Stimulated activated CD4-positive, alpha-beta T cell treated with anti-CD3 and anti-CD28 coated beads, Interleukin-1b, Interleukin-23, amount 100 ng/mL, for 1 hour (primary cell): ENCODE results near the gene ARAP3.
A peak's percentile ranks its signal among the peaks of the same experiment; 100 is the strongest.

Experiments
- DNase-seq, 2 donors: peaks; one replicate each; pipeline ENCODE4 v3.0.0-alpha.2; 2020; ENCODE audit warnings: low read depth in 2 of 2

ARAP3 gene

DNA sequence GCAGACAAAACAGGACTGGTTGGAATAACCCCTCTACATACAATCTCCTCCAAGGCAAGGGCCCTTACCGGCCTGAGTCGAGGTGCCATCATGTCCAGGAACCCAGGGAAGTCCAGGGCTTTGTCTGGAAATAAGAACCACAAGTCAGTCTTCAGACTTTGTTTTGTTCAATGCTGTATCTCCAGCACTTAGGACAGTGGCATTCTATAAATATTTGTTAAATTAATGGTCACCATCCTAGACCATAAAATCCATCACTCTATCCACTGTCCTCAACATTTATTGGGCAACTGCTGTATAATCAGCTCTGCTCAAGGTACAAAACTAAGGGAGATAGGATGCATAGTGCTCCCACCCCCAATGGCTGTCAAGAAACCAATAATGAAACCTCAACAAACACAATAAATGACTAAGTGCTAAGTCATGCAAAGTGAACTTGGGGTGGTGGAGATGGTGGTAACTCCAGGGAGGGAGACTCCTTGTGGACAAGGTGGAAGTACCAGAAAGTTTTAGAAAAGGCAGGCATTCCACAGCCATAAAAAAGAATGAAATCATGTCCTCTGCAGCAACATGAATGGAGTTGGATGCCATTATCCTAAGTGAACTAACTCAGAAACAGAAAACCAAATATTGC is 40.3 kb downstream of the ARAP3 start:
- DNase-seq = no peak

DNA sequence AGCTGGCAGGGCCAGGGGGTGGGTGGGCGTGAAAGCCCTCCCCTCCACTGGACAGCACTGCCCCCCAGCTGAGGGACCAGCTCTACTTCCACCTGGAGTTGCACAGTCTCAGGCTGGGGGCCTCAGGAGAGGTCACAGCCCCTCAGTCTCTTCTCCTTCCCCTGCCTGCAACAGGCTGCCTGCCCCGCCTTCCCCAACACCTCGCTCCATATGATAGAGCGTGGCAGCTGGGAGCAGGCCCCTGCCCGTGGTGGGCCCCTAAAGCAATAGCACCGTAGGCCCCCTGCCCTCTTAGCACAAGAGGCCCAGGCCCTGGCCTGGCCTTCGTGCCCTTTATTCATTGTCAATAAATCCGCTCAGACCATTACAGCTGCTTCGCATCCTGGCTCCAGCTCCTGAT is 41.3 kb downstream of the ARAP3 start:
- no peak for DNase-seq

GRCh38 chr5:141640051-141640415 is 42.0 kb downstream of the ARAP3 start:
- DNase-seq = no peak

DNA sequence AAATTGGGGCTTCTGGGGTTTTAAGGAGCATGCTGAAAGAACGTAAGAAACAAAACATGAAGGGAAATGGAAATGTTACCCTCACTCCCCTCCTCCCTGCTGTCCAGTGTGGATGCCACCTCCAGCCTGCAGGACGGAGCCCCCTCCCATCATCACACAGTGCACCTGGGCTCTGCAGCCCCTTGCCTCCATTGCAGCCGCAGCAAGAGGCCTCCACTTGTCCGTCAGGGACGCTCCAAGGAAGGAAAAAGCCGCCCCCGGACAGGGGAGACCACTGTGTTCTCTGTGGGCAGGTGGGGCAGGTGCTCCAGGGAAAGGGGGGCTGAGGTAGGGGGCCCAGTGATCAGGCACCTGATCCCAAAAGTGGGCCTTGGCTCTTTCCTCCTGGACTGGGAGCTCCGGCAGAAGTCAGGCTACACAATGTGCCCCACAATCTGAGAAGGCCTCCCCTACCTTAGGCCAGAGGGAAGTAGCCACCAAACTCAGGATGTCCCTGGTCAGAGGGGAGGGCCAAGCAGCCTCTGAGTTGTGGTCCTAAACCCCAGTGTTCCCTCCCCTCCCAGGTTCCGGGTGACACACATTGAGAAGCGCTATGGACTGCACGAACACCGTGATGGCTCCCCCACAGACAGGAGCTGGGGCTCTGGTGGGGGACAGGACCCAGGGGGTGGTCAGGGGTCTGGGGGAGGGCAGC is 42.5 kb downstream of the ARAP3 start:
- DNase-seq = no peak

GRCh38 chr5:141638771-141639170 is 43.3 kb downstream of the ARAP3 start:
- DNase-seq = no peak

DNA sequence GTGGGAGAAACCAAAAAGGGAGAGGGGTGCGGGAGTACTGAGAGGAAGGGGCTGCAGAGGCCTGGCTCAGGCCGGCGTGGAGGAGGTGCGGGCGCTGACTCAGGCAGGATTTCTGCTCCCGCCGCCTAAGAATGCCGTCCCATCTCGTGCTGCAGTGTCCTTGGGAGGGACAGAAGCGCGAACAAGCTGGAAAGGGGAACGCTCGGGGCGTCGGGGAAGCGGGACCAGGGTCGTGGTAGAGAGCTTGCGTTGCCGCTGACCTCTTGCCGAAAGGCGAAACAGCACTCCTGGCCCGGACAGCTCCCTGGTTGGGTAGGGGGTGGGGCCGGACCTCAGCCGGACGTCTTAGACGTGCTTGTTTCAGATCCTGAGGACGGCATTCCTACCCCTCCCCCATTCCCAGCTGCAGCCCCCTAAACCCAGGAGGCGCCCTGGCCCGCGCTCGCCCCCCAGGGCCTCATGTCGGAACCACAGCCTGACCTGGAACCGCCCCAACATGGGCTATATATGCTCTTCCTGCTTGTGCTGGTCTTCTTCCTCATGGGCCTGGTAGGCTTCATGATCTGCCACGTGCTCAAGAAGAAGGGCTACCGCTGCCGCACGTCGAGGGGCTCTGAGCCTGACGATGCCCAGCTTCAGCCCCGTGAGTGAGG is 44.1 kb downstream of the ARAP3 start:
- DNase-seq = no peak

DNA sequence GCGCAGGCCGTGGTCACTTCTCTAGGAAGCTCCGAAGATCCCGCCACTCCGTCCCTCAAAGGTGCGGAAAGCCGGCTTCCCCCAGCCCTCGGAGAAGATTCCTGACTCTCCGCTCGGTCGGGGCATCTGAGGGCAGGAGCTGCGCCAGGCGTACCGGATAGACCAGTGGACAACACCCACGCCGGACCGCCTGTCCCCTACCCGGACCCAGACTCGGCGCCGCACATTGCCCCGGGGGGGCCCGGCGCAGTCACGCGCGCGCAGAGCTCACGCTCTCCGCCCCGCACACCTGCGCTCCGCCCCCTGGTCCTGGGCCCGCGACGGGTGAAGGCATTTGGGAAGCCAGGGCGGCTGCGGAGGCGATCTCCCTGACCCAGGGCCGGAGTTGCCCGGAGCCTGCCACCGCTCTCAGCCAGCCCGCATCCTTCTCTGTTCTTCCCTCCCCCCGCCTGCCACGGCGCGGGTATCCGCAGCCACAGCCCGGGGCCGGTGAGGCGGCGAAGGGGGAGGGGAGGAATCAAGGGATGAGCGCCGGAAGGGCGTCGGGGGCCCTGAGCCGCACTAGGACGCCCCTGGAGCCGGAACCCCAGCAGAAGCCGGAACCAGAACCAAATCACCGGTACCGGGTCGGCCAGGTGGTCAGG is 44.8 kb downstream of the ARAP3 start:
- DNase-seq = no peak

GRCh38 chr5:141636413-141637122 is 45.5 kb downstream of the ARAP3 start, which contains the start of the genes HDAC3 and RELL2:
TSS of gene HDAC3 (minus strand) at chr5:141636849. CDS start at chr5:141636790, 59 bp downstream.
TSS of gene RELL2 (plus strand) at chr5:141636997. CDS start at chr5:141638226, 1,229 bp downstream.
- peak; percentile 87 to 97 for DNase-seq

DNA sequence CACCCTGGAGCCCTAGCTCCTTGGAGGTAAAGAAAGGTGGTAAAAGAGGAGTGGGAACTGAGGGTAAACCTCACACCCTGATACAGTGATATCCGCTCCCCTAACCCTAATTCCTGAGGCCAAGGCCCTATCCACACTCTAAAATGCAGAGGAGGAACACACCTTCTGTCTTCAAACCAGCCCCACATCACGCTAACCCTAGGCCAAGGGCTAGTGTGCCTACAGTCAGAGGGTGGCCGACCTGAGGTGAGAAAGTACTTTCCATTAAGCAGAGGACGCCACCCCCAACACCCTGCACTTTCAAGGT is 46.0 kb downstream of the ARAP3 start:
- no peak for DNase-seq

DNA sequence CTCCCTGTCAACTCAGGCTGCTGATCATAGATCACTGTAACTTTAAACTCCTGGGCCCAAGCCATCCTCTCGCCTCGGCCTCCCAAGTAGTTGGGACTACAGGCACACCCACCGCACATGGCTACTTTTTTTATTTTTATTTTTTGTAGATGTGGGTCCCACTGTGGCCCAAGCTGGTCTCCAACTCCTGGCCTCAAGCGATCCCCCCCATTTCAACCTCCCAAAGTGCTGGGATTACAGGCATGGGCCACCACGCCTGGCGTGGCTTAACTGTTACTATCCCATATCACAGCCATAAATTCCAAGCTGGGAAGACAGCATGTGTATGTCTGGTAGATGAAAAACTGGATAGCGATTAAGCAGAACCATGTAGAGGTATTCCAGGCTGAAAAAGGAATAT is 46.4 kb downstream of the ARAP3 start:
- DNase-seq = no peak

DNA sequence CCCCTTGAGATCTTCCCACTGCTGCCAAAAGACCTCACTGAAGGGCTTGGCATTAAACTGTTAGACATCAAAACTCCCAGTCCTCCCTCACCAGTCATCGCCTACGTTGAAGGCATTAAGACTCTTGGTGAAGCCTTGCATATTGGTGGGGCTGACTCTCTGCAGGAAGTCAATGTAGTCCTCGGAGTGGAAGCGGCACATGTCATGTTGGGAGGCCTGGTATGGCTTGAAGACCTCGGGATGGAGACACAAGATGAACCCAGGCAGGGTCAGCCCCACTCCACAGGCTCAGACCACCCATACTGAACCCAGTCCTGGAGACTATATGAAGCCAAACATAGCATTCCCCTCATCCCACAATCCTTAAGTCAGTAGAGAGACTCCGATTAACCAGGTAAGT is 47.3 kb downstream of the ARAP3 start:
- no peak for DNase-seq

DNA sequence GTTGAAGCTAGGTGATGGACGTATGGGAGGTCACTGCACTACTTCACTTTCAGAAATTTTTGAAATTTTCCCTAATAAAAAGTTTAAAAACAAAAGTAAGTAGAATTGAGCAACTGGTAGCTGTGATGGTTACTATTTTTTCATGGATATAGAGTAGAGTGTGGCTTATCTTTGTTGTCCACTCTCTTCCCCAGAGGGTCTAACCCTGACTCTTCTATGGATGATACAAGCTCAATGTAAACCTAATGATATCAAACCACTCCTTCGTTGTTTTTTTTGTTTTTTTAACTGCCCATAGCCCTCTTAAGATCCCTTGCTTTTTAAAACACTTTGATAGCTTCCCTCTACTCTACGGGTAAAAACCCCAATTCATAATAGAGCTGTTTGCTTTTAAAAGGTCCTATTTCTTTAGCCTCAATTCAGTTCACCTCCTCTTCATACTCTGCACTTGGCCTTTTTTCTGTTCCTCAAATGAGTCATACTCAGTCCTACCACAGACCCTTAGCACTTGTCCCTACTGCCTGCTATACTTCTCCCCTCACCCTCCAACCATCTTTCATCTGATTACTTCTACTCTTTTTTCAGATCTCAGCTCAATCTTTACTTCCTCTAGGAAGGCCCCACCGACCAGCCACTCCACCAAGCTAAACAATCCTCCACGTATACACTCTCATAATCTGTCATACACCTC is 48.0 kb downstream of the ARAP3 start:
- DNase-seq = no peak

GRCh38 chr5:141632650-141633049 is 49.4 kb downstream of the ARAP3 start:
- DNase-seq = no peak

GRCh38 chr5:141630570-141631140 is 51.4 kb downstream of the ARAP3 start:
- no peak for DNase-seq

DNA sequence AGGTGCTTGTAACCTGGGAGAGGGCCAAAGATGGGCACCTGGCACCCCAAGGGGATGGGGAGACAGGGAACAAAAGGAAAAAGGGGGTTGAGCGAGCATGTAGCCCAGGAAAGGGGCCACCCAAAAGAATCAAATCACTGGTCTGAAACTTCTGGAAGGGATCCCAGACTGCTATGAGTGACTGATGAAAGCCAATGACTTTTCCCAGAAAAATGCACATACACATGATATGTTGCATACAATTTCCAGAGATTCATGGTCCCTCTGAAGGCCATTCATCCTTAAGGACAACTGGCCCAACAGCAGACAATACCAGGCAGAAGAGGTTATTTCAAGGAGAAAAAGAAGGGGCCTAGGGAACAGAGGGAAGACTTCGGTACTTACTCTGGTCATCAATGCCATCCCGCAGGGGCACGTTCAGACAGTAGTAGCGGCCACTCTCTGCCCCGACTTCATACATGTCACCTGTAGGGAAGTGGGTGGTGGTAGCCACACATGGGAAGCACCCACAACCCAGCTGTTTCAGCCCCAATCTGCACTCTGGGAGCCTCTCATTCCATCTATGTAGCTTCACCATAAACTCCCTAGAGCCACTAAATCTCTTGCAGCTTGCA is 53.7 kb downstream of the ARAP3 start:
- no peak for DNase-seq

DNA sequence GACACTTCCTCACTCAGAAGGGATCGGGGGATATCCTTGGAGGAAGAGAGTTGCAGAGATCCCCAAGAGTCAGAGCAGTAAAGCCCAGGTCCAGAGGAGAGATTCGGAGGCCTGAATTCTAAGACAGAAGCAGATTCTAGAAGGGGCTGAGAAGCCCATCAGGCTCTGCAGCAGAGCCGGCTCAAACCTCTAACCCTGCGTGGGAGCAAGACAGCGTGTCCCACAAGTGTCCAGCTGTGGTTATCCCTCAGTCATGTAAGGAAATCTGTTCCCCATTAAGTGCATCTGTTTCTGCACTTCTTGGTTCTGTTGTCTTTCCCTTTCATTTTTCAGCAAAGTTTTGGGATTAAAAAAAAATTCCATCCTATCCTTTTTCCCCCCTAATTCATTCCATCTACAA is 58.4 kb downstream of the ARAP3 start:
- no peak for DNase-seq

GRCh38 chr5:141623186-141623585 is 58.8 kb downstream of the ARAP3 start:
- DNase-seq = no peak

GRCh38 chr5:141618804-141619554 is 63.1 kb downstream of the ARAP3 start, which contains the start of gene DIAPH1:
TSS of gene DIAPH1 (minus strand) at chr5:141619000. CDS start at chr5:141618914, 86 bp downstream.
- DNase-seq = peak; percentile 98 to 99

- DNase-seq = no peak
Measured at GRCh38 chr5:141618030-141618803, 63.8 kb downstream of the ARAP3 start.
